ENCODE results near the gene WNT3A.

DNA sequence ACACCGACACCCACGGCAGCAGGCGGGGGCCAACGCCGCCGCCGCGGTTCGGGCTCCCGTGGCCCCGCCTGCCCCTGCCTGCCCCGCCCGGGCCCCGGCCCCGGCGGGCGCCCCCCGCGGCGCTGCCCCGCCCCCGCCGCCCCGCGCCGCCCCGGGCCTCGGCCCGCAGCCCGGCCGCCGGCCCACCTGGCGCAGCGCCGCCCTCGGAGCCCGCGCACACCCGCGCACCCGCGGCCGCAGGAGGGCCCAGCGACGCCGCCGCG, at the start of gene WNT3A:
- TF ChIP-seq POLR2A (IDR thresholded peaks at IDR 0.05; ENCODE audit: low read depth) (no peak), POLR2AphosphoS5 (IDR thresholded peaks at IDR 0.05) (no peak)
